GM23248 (cell line): Measurements from ENCODE around the gene RNF115. TPM values are rescaled to one million over a fixed set of nuclear protein-coding genes. Genes with fewer than 3 reads are reported as not detected.

ENCODE experiments used
- DNase-seq: peaks from one replicate; pipeline ENCODE4 v3.0.0-alpha.2; 2015
- H2AFZ ChIP-seq: fragments of 200-600 bp; sonication (generic); 2 replicates; pipeline ENCODE4 v1.6.1; 2016; ENCODE audit warnings: antibody characterized with exemption
- H3F3A ChIP-seq: fragments of 200-600 bp; sonication (generic); 2 replicates; pipeline ENCODE4 v1.6.1; 2016; ENCODE audit warnings: mild to moderate bottlenecking, antibody characterized with exemption, mixed run types; ENCODE audit not compliant: insufficient read depth
- H3K27ac ChIP-seq: fragments of 200-600 bp; sonication (generic); 2 replicates; pipeline ENCODE4 v1.5.1; 2016; ENCODE audit warnings: mild to moderate bottlenecking
- H3K27me3 ChIP-seq: fragments of 200-600 bp; sonication (generic); replicated peaks from 2 replicates; pipeline ENCODE4 v1.6.1; 2016; ENCODE audit warnings: mild to moderate bottlenecking; ENCODE audit not compliant: insufficient read depth
- H3K36me3 ChIP-seq: fragments of 200-600 bp; sonication (generic); 2 replicates; pipeline ENCODE4 v1.6.1; 2016; ENCODE audit warnings: low read depth, mild to moderate bottlenecking
- H3K4me1 ChIP-seq: fragments of 200-600 bp; sonication (generic); 2 replicates; pipeline ENCODE4 v1.6.1; 2016; ENCODE audit warnings: mild to moderate bottlenecking; ENCODE audit not compliant: insufficient read depth
- H3K4me2 ChIP-seq: fragments of 200-600 bp; sonication (generic); one replicate; pipeline ENCODE4 v1.6.1; 2016; ENCODE audit warnings: mild to moderate bottlenecking; ENCODE audit not compliant: unreplicated experiment
- H3K4me3 ChIP-seq: fragments of 200-600 bp; sonication (generic); 2 replicates; pipeline ENCODE4 v1.5.1; 2016; ENCODE audit warnings: mild to moderate bottlenecking
- H3K79me2 ChIP-seq: fragments of 200-600 bp; sonication (generic); 2 replicates; pipeline ENCODE4 v1.6.1; 2016; ENCODE audit warnings: mild to moderate bottlenecking; ENCODE audit not compliant: insufficient read depth
- H3K9ac ChIP-seq: fragments of 200-600 bp; sonication (generic); 2 replicates; pipeline ENCODE4 v1.6.1; 2016; ENCODE audit warnings: mild to moderate bottlenecking
- H3K9me2 ChIP-seq: fragments of 200-600 bp; sonication (generic); 2 replicates; pipeline ENCODE4 v1.6.1; 2016; ENCODE audit warnings: mixed run types, mild to moderate bottlenecking, moderate library complexity; ENCODE audit not compliant: insufficient read depth
- H3K9me3 ChIP-seq: fragments of 200-600 bp; sonication (generic); one replicate; pipeline ENCODE4 v1.6.1; 2017; ENCODE audit warnings: low read depth
- H4K20me1 ChIP-seq: fragments of 200-600 bp; sonication (generic); 2 replicates; pipeline ENCODE4 v1.6.0; 2016; ENCODE audit not compliant: insufficient read depth
- EZH2 ChIP-seq: fragments of 200-600 bp; sonication (generic); IDR thresholded peaks from 2 replicates; pipeline ENCODE4 v1.6.1; 2018; ENCODE audit warnings: antibody characterized with exemption, mild to moderate bottlenecking; ENCODE audit not compliant: insufficient read depth, poor library complexity, severe bottlenecking
- EZH2phosphoT487 ChIP-seq: fragments of 200-600 bp; sonication (generic); IDR thresholded peaks from 2 replicates; pipeline ENCODE4 v1.6.1; 2018; ENCODE audit warnings: antibody characterized with exemption, moderate library complexity, mild to moderate bottlenecking, low read depth; ENCODE audit not compliant: insufficient read depth
- WGBS, 2 experiments: methylation state at CpG; one replicate each; pipeline ENCODE4 v1.1.6; 2015 to 2017; ENCODE audit warnings: low lambda C conversion rate in 2 of 2, low coverage in 1 of 2; ENCODE audit errors: missing lambda C conversion rate in 2 of 2; 5-methylcytosine and 5-hydroxymethylcytosine counted together
- in situ Hi-C: fragments of 300-500 bp; cut with MboI; formaldehyde crosslinking; loops from 2 replicates; pipeline ENCODE4 v1.15.0; 2020
- polyA plus RNA-seq: library from polyadenylated mRNA; unstranded; fragments of >200 nt; fragmentation: Nextera tagmentation; extraction: Ambion mirVana; gene quantifications from 2 replicates; pipeline ENCODE4 v1.2.1, GENCODE V29; 2016
- total RNA-seq: library from RNA; depleted of rRNA; stranded (reverse); fragments of >200 nt; shearing (Covaris generic); gene quantifications from 2 replicates; pipeline ENCODE4 v1.2.3, GENCODE V29; 2014

RNF115 gene
- total and polyA plus RNA-seq, 2 experiments from 2014 or later: 14.2 to 14.5 TPM

GRCh38 chr1:145857170-145857569 lies 33.3 kb upstream of the RNF115 start:
- H3K27ac ChIP-seq: no peak overlapping the region

GRCh38 chr1:145855426-145855948 lies 31.6 kb upstream of the RNF115 start:
- H2AFZ ChIP-seq: no peak overlapping the region
- no peak overlapping the region for H3K9ac ChIP-seq
- H3K79me2 ChIP-seq: peaks cover 26% of the 10 kb centered on the region
- H3K36me3 ChIP-seq: peaks cover 31% of the 10 kb centered on the region
- no peak overlapping the region for H3K4me2 ChIP-seq
- peaks cover 10% of the 10 kb centered on the region for H3F3A ChIP-seq
- 76 to 82% methylated on average over 7 of the region's 7 CpGs for WGBS, 2 experiments
- no peak for DNase-seq
- no peaks in the 10 kb centered on the region for H4K20me1 ChIP-seq
- H3K4me1 ChIP-seq: peaks cover 11% of the 10 kb centered on the region; the same call in 1 of the 2 replicates
- H3K9me2 ChIP-seq: no peaks in the 10 kb centered on the region
- H3K4me3 ChIP-seq: no peak overlapping the region
- H3K27ac ChIP-seq: no peak overlapping the region
- in situ Hi-C loops: loop anchor here (10.0 kb wide), 1 partner anchor 101 kb away; no protein-coding TSS in a partner anchor
- TF ChIP-seq EZH2phosphoT487 (no peak), EZH2 (no peak)
- H3K9me3 ChIP-seq: no peaks in the 10 kb centered on the region
- no peaks in the 10 kb centered on the region for H3K27me3 ChIP-seq

More at GRCh38 chr1:145857170-145857569, 33.3 kb upstream of the RNF115 start:
- Histone ChIP-seq H3K27me3 (no peaks in the 10 kb centered on the region), H3F3A (no peaks in the 10 kb centered on the region; the same call in 1 of the 2 replicates), H3K9me3 (no peaks in the 10 kb centered on the region), H3K9me2 (no peaks in the 10 kb centered on the region), H4K20me1 (no peaks in the 10 kb centered on the region), H2AFZ (no peak overlapping the region), H3K4me2 (peak overlapping the region; percentile 85), H3K36me3 (peaks cover 30% of the 10 kb centered on the region), H3K4me1 (peaks cover 11% of the 10 kb centered on the region; the same call in 1 of the 2 replicates), H3K4me3 (peak overlapping the region; percentile 96; the same call in 1 of the 2 replicates), H3K79me2 (peaks cover 26% of the 10 kb centered on the region), H3K9ac (no peak overlapping the region)
- 70 to 71% methylated on average over 4 of the region's 4 CpGs for WGBS, 2 experiments
- no peak for DNase-seq
- in situ Hi-C loops: loop anchor here (10.0 kb wide), 1 partner anchor 102 kb away; no protein-coding TSS in a partner anchor
- TF ChIP-seq EZH2: no peak
- no peak for TF ChIP-seq EZH2phosphoT487

- TF ChIP-seq EZH2phosphoT487 (no peak), EZH2 (no peak)
- H3K79me2 ChIP-seq: no peaks in the 10 kb centered on the region
- 63 to 70% methylated on average over 15 of the region's 15 CpGs for WGBS, 2 experiments
- 0 out of 2 replicates have a peak overlapping the region, but pooled peaks have one; percentile 19 for H3K4me3 ChIP-seq
- H3K9ac ChIP-seq: peak overlapping the region; percentile 11; the same call in 1 of the 2 replicates
- H3F3A ChIP-seq: peaks cover 44% of the 10 kb centered on the region
- no peak overlapping the region for H2AFZ ChIP-seq
- peak; percentile 73 for DNase-seq
- peak overlapping the region; percentile 23 for H3K4me2 ChIP-seq
- H3K9me3 ChIP-seq: no peaks in the 10 kb centered on the region
- no peaks in the 10 kb centered on the region for H3K27me3 ChIP-seq
- no peaks in the 10 kb centered on the region for H3K9me2 ChIP-seq
- H3K27ac ChIP-seq: peak overlapping the region; percentile 33
- in situ Hi-C loops: loop anchor here (10.0 kb wide), 1 partner anchor 95 kb away; no protein-coding TSS in a partner anchor
- H3K36me3 ChIP-seq: peaks cover 24% of the 10 kb centered on the region
- peaks cover 14% of the 10 kb centered on the region for H3K4me1 ChIP-seq
- no peaks in the 10 kb centered on the region for H4K20me1 ChIP-seq
Observed at GRCh38 chr1:145849356-145850160, 25.7 kb upstream of the RNF115 start.

- no peaks in the 10 kb centered on the region for H3K9me3 ChIP-seq
- H3K4me3 ChIP-seq: no peak overlapping the region
- no peaks in the 10 kb centered on the region for H3K79me2 ChIP-seq
- DNase-seq: no peak
- no peak overlapping the region for H2AFZ ChIP-seq
- in situ Hi-C loops: no loop called here
- TF ChIP-seq EZH2phosphoT487: no peak
- TF ChIP-seq EZH2: no peak
- H3K9ac ChIP-seq: no peak overlapping the region
- H3K9me2 ChIP-seq: no peaks in the 10 kb centered on the region
- H3K27me3 ChIP-seq: no peaks in the 10 kb centered on the region
- H3K4me1 ChIP-seq: peaks cover 14% of the 10 kb centered on the region
- 61 to 70% methylated on average over 3 of the region's 3 CpGs for WGBS, 2 experiments
- no peak overlapping the region for H3K27ac ChIP-seq
- H3K36me3 ChIP-seq: peaks cover 16% of the 10 kb centered on the region
- no peak overlapping the region for H3K4me2 ChIP-seq
- no peaks in the 10 kb centered on the region for H4K20me1 ChIP-seq
- H3F3A ChIP-seq: peaks cover 58% of the 10 kb centered on the region
Observed at GRCh38 chr1:145847827-145848226, 23.9 kb upstream of the RNF115 start.
